Measurements from ENCODE around the gene C1GALT1C1L.
"Not testable (repeated sequence)": the region's sequence is repeated elsewhere in the genome, so short reads cannot be mapped to it uniquely, and the experiment has no call there.

The C1GALT1C1L gene

DNA sequence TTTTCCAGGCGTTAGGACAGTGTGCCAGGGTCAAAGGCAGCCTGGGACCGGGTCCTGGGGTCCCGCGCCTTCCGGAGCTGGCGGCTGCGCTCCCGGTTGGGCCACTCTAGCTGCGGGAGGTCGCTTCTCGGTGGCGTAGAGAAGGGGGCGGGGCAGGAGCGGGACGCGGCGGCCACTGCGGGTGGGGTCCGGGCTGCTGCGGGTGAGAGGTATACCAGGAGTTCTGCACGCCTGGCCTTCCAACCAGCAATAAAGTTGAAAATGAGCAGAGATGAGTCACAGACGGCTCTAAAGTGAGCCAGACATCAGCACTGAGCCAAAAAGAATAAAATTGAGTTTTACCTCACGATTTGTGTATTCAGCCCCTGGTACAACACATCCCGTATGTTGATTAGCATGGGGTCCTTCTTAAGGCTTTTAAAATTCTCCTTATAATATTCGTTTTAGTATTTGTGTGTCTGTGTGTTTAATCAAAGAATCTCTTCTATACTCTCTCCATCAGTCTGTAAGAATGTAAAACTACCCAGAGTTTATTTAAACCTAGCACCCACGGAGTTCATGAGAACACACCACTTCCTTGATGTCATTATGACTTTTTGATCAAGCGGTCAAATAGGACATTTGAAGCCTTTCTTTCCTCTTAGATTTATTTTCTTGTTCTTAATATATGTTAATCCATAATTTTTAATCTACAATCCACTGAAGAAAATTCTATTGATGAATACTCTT, at the start of gene C1GALT1C1L:
Gene C1GALT1C1L (minus strand): TSS at position 108 of the 729 bp plus-strand sequence. CDS start 107 bp downstream, at position 1.
- no peak for DNase-seq

DNA sequence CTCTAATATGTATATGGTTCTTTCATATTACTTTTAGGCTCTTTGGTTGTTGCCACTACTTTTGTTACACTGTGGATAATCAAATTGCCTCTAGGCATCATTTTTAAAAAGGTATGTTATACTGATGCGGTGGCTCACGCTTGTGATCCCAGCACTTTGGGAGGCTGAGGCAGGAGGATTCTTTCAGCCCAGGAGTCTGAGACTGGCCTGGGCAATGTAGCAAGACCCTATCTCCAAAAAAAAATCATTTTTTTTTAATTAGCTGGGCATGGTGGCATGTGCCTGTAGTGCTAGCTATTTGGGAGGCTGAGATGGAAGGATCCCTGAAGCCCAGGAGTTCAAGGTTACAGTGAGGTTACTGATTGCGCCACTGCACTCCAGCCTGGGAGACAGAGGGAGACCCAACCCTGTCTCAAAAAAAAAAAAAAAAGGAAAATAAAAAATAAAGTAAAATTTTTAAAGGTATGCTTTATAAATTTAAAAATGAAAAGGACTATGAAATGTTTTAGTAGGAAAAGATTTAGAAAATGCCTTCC, 49.5 kb upstream of the C1GALT1C1L start:
- DNase-seq = no peak

DNA sequence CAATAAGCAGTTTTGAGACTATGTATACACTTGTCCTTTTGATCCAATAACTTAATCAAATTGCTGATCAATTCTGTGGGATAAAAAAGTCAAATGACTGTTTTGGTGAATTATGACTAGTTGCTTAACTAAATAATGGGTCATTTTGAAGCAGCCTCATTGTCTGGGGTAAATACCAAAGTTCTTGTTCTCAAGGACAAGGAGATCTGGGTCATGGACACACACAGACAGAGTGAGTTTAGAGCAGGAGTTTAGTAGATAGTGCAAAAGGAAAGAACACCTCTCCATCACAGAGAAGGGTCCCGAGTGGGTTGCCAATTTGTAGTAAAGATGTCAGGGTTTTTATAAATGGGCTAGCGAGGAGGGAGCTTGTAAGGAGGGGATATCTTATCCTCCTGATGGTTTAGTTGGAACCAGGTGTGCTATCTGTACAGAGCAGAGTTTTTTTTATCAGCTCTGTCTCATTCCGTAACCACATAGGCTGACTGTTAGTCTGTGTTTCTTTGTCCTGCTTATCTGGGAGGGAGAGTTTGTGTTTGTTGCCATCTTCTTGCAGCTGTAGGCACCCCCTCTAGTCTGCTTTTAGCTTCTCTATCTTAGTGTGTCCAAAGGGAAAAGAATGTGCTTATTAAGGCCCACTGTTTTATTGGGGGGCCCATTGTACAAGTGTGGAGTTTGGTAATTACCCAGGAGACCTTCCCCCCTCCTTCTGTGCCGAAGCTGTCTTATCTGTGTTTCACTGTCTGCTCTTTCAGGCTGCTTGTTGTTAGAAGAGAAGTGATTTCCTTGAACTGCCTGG, 48.7 kb upstream of the C1GALT1C1L start:
- DNase-seq = no peak

DNA sequence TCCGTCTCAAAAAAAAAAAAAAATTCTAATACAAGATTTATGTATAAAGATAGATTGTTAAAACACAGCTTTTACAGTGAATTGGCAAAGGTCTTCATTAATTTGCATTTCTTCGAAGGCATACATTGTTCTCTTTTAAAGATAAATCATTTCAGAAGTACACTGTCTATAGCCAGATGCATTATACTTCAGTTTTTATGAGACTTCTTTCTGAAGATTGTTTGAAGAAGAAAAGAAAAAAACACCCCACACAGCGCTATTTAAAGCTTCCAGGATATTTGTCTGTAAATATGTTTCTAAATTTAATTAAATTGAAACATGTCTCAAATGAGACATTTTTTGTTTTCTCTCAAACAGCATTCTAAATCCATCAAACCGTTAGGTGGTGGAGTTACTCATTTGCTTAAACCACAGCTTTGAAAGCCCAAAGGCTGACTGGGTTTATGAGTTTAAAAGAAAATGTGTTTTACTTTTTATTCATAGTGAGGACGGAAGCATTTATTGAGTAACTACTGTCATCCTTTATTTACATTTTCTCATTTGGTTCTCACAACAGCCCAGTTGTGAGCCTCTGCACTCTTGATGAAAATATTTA, 42.4 kb upstream of the C1GALT1C1L start:
- DNase-seq = no peak

DNA sequence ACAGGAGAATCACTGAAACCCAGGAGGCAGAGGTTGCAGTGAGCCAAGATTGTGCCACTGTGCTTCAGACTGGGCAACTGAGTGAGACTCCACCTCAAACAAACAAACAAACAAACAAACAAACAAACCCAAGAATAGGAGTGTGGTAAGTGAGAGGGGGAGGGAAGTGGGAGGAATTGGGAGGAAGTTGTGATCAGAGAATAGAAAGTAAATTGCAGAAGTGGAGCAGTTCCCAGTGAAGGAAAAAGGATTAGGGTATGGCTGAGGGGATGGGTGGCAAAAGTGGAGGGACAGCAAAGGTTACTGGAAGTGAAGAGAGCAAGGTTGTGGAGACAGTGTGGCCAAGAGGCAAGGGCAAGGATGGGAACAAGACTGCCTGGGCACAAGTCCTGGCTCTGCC, 41.1 kb upstream of the C1GALT1C1L start:
- no peak for DNase-seq

DNA sequence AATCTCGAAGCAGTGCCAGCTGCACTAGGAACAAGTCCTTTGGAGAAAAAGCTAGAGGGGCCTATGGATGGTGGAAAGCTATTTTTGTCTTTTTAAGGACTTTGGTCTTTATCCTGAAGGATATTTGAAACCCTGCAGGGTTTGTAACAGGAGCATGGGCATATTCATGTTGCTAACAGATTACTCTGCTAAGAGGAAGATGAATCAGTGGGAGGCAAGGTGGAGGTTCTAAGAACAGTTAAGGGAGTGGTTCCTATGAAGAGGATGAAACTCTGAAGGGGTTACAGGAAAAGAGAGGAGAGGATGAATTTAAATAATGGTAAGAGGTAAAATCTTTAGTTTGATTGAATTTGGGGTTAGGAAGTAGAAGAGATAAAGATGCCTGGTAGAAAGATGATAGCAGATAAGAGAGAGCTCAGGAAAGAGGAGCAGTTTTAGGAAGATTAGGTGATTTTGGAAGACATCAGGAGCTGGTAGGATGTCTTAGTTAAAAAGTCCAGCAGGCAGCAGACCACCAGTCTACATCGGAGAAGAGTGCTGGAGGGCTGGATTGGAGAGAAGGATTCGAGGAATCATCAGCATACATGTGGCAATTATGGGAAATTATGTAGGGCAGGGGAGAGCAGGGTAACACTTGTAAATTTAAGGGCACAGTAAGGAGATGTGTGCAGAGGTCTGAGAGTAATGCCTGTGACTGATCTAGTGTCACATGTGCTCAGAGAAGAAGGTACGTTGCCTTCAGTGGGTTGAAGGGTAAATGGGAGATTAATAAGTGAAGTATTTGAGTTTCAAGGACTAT, 39.3 kb upstream of the C1GALT1C1L start:
- DNase-seq = no peak

DNA sequence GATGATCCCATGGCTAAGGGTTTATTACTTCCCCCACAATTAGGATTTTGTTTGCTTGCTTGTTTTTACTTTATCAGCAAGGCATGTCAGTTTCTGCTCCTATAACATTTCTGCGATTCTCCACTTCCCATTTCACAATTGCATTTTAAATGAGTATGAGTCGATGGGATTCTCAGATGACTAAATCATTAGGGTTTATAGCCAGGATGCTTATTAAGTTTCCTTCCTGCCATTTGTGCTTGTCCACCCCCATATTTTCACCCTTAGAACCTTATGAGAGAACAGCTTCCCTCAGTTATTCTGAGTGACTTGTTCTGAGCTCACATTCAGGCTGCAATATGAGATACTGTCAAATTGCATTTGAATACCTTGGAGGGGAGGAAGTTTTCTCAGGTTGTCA, 37.9 kb upstream of the C1GALT1C1L start:
- no peak for DNase-seq

DNA sequence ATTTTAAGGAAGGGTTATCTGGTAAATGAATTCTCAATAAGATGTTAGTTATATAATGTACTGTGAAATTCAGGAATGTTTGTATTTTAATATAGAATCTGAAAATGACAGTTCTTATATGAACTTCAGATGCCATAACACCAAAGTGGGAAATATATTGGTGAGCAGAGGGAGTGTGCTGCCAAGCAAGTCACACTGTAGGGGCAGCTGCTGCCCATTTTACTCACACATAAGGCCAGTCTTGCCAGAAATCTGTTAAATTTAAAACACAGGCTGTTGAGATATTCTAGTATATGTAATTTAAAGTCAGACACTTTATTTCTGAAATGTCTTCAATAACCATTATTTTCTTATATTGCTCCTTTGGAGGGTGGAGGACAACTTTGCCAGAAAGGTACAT, 34.6 kb upstream of the C1GALT1C1L start:
- no peak for DNase-seq

DNA sequence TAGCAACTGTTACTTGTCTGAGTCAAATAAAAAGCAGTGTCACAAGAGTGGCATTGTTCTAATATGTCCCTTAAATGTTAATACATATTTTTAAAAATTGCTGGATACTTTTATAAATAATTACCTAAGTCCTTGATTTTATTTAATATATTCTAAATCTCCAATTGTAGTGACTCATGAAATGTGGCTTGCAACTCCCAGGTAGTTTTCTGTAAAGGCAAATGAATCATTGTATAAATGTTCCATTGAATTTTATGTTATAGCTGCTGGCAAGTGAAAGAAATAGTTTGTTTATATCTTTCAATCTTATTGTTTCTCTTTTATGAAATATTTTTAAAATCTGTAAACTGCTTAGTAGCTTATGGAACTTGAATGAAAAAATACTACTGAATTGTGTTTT, 32.7 kb upstream of the C1GALT1C1L start:
- no peak for DNase-seq

DNA sequence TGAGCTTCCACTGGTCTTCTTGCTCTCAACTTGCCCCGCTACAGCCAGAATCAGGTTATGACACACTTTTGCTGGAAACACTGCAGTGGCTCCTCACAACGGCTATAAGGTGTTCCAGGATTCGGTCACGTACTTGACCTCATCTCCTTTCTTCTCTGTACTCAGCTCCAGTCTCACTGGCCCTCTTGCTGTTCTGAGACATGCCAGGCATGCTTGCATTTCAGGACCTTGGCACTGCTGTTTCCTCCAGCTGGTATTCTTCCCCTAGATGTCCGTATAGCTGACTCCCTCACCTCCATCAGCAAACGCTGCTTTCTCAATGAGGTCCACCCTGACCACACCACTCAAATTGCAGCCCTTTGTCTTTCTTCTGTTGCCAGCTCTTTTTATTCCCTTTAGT, 31.9 kb upstream of the C1GALT1C1L start:
- DNase-seq = no peak

DNA sequence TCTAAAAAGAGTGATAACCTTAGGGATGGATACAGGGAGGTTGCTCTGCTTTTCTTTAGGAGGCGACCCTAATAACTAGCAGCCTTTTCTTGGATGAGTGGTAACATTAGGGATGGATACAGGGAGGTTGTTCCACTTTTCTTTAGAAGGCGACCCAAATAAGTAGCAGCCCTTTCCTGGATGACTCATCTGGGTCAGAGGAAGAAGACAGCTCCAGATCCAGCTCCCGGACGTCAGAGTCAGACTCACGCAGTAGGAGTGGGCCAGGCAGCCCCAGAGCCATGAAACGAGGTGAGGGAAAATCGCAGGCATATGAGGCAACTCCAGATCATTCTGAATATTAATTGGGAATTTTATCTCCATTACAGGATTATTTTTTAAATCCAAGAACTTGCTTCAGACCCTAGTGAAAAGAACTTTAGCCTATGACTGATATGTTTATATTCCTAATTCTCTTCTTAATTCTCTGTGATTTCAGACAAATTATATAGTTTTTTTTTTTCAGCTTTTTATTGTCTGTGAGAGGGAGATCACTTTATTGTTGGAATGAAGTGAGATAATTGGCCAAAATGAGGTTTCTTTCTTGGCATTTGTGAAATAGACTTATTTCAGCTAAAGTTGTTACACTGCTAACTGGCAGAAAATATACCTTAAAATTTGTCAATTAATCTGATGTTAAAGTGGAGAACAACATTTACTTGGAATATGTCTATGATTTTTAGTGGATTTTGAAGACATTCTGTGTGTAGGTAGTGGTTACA, 31.2 kb upstream of the C1GALT1C1L start:
- DNase-seq = no peak

DNA sequence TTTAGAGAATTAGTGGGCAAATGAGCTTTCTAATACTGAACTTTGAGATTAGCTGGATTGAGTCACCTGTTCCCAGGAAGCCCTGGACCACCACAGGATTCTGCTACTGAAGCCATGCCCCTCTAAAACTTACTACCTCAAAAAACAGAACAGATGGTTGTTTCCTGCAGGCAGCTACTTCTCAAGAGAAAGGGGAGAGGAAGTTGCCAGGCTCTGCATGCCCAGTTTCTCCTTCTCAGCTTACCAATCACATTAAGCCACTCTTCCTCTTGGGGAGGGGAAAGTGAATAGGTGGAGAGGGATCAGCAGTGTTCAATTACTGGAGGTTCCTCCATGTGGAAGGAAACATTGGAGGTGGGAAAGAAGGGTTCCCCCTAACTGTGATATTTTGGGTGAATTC, 24.9 kb upstream of the C1GALT1C1L start:
- no peak for DNase-seq

DNA sequence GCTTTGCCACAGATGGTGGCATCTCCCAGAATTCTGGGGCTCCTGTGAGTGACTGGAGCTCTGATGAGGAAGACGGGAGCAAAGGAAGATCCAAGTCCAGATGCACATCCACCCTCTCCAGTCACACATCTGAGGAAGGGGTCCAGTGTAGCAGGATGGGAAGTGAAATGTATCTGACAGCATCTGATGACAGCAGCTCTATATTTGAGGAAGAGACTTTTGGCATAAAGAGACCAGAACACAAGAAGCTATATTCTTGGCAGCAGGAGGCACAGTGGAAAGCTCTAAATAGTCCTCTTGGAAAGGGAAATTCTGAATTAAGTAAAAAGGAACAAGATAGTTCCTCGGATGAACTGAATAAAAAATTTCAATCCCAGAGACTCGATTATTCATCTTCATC, 23.5 kb upstream of the C1GALT1C1L start:
- no peak for DNase-seq

DNA sequence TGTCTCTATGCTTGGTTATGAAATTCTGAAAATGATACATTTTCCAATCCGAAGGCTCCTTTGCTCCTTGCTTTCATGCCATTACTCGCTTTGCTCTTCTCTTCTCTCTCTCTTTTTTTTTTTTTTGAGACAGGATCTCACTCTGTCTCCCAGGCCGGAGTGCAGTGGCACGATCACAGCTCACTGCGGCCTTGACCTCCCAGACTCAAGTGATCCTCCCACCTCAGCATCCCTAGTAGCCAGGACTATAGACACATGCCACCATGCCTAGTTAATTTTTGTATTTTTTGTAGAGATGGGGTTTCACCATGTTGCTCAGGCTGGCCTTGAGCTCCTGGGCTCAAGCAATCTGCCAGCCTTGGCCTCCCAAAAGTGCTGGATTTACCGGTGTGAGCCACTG, 21.9 kb upstream of the C1GALT1C1L start:
- DNase-seq = not testable (repeated sequence)

DNA sequence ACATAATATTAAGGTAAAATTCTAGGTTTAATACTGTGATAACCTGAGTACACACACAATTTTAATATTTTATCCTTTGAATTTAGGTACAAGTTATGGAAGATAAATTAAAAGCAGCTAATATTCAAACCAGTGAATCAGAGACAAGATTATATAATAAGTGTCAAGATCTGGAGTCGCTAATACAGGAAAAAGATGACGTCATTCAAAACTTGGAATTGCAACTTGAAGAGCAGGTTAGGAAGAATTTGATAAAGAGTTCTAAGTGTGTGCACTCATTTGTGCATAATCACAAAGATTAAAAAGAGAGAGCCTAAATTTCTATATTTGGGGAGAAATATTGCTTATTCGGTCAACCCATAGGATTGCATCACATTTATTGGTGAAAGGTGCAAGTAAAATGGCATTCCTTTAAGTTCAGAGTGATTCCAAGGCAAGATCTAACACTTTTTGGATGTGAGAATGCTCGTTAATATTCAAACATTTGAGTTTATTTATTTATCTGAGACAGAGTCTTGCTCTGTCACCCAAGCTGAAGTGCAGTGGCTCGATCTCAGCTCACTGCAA, 16.3 kb upstream of the C1GALT1C1L start:
- DNase-seq = no peak

DNA sequence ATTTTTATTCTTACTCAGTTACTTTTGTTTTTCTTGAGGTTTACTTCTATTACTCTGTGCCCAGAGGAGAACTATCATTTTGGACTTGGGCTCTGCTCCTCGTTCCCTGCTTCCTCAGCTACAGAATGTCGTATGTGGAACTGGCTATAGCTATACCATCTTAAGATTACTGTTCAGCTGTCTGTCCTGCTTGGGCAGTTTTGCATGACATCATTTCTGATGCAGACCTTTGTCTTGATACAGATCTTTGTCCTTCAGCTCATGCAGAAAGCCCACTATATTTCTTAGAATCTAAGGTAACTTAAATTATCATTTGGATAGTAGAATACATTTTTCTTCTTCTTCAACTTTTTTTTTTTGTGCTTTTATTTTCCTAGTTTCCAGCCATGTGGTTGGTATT, 13.8 kb upstream of the C1GALT1C1L start:
- no peak for DNase-seq

DNA sequence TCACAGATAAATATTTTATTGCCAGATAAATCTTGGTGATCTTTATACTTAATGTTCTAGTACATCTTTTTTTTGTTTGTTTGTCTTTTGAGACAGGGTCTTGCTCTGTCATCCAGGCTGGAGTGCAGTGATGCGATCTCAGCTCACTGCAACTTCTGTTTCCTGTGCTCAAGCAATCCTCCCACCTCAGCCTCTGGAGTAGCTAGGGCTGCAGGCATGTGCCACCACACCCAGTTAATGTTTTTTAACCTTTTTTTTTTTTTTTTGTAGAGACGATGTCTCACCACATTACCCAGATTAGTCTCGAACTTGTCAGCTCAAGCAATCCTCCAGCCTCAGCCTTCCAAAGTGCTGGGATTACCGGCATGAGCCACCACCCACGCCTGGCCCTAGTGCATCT, 9.1 kb upstream of the C1GALT1C1L start:
- no peak for DNase-seq

DNA sequence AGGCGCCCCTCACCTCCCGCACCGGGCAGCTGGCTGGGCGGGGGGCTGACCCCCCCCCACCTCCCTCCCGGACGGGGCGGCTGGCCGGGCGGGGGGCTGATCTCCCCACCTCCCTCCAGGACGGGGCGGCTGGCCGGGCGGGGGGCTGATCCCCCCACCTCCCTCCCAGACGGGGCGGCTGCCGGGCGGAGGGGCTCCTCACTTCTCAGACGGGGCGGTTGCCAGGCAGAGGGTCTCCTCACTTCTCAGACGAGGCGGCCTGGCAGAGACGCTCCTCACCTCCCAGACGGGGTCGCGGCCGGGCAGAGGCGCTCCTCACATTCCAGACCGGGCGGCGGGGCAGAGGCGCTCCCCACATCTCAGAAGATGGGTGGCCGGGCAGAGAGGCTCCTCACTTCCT, 1.6 kb upstream of the C1GALT1C1L start:
- DNase-seq = not testable (repeated sequence)

DNA sequence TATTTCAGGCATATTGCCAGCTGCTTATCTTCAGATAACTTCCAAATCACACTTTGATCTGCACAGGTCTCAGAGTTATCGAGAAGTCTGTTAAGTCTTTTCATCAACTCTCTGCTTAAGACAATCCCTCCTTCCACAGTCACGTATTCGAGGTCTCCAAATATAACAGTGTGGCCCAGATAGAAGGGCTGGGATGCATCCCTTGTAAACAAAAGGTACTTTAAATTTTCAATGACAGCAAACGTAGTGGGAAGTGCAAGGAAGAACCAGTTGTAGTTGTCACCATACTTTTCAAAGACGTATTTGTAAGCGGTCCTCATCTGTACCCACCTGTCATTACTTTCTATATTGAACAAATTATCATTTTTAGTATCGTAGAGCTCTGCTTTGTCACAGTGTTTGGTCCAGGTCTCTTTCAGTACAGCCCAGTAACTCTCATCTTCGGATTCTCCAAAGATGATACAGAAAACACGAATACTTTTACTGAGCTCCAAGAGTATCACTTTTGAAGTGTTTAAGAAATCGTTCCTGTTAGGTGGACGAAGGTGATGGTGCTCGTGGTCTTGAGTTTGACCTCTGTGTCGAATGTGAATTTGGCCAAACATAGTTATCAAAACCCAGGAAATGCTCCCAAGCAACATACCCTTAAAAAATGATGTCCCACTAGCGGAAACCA, 445 bp downstream of the C1GALT1C1L start:
- no peak for DNase-seq

DNA sequence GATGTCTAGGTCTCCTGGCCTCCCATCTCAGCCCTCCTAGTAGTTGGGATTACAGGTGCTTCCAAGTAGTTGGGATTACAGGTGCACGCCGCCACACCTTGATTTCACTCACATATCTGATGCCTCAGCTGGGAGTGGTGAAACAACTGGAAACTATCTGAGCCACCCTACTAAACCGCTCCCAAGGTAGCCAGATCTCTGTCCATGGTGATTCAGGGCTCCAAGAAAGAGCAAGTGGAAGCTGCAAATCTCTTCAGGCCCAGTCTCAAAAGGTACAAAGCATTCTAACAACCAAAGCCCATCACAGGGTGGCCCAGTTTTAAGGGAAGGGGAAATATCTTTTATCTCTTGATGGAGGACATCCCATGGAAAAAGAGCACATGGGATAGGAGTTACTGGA, 19.0 kb downstream of the C1GALT1C1L start:
- DNase-seq = no peak

DNA sequence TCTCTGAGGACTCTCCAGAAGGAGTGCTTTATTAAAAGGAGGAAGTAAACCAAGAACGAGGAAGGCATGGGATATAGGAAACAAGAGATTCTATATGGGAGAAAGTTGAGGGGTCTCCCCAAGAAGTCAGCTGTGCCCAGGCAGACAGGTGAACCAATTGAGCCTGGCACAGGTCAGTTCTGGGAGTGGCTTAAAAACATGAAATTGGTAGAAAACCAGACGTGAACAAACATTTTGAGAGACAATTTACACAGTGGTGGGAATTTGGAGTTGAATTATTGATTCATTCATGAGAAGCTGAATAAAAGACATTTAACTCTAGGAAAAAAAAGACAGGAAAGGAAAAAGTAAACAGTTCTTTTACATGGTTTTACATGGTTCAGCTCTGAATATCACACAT, 22.7 kb downstream of the C1GALT1C1L start:
- no peak for DNase-seq
